IPS-18a (cell line): ENCODE measurements around the gene WDR20.
"Not testable (repeated sequence)": the region's sequence is repeated elsewhere in the genome, so short reads cannot be mapped to it uniquely, and the experiment has no call there.

Experiments
- H3K27ac ChIP-seq: one replicate; pipeline ENCODE4 v1.5.1; 2013; ENCODE audit warnings: low read length
- H3K27me3 ChIP-seq: one replicate; pipeline ENCODE4 v1.6.1; 2013; ENCODE audit warnings: mild to moderate bottlenecking, low read length; ENCODE audit not compliant: control insufficient read depth, insufficient read depth
- H3K36me3 ChIP-seq: one replicate; pipeline ENCODE4 v1.6.1; 2013; ENCODE audit warnings: low read depth, low read length; ENCODE audit not compliant: control insufficient read depth
- H3K4me1 ChIP-seq: one replicate; pipeline ENCODE4 v1.6.1; 2013; ENCODE audit warnings: low read depth, low read length; ENCODE audit not compliant: control insufficient read depth
- H3K4me3 ChIP-seq: one replicate; pipeline ENCODE4 v1.5.1; 2013; ENCODE audit warnings: low read length
- H3K9ac ChIP-seq: one replicate; pipeline ENCODE4 v1.6.1; 2013; ENCODE audit warnings: mild to moderate bottlenecking, low read length, moderate library complexity
- H3K9me3 ChIP-seq: one replicate; pipeline ENCODE4 v1.6.1; 2013; ENCODE audit warnings: low read depth, low read length; ENCODE audit not compliant: control insufficient read depth

WDR20 gene

GRCh38 chr14:102154121-102154520, 14.4 kb downstream of the WDR20 start:
- Histone ChIP-seq H3K36me3 (no peaks in the 10 kb centered on the region), H3K9ac (no peak overlapping the region), H3K27me3 (no peaks in the 10 kb centered on the region)

DNA sequence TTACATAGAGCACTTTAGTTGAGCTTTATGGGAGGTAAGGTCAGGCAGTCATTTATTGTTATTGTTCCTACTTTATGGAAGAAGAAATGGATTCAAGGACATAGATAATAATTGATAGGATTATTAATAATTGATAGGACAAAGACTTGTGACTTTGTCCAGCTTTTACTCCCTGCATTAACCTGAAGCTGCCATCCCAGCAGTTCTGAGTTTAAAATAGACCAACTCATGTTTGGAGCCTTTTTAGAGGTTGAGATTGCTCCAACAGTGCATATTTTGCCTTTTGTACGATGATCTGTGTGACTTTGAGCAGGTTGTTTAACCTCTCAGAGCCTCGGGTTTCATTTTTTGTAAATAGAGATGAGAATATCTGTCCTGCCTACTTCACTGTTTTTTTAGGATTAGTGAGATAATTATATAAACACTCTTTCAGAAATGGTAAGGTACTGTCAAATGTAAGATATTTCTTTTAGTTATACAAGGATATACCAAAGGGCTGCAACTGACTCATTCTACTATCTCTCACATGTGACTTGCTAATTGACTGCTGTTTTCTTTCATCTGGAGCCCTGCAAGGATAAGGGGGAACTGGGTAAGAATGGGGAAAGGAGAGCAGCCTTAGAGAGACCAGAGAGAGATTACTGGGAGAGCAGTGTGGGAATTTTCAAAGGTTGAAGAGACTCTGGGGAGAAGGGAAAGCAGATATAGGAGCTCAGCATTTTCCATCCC, 15.3 kb downstream of the WDR20 start:
- Histone ChIP-seq H3K4me1 (peaks cover 6% of the 10 kb centered on the region), H3K27ac (no peak overlapping the region), H3K9ac (no peak overlapping the region), H3K9me3 (no peaks in the 10 kb centered on the region), H3K4me3 (no peak overlapping the region), H3K36me3 (no peaks in the 10 kb centered on the region), H3K27me3 (no peaks in the 10 kb centered on the region)

More at GRCh38 chr14:102154121-102154520, 14.4 kb downstream of the WDR20 start:
- H3K27ac ChIP-seq, result no peak overlapping the region
- H3K4me3 ChIP-seq, result no peak overlapping the region
- no peaks in the 10 kb centered on the region for H3K9me3 ChIP-seq
- peaks cover 8% of the 10 kb centered on the region for H3K4me1 ChIP-seq

- H3K4me3 ChIP-seq, result no peak overlapping the region
- no peak overlapping the region for H3K27ac ChIP-seq
- H3K27me3 ChIP-seq, result no peaks in the 10 kb centered on the region
- H3K9ac ChIP-seq, result no peak overlapping the region
- peaks cover 6% of the 10 kb centered on the region for H3K4me1 ChIP-seq
- H3K36me3 ChIP-seq, result no peaks in the 10 kb centered on the region
- H3K9me3 ChIP-seq, result no peaks in the 10 kb centered on the region
Observed at GRCh38 chr14:102157346-102157745, 17.6 kb downstream of the WDR20 start.

GRCh38 chr14:102158797-102159196, 19.1 kb downstream of the WDR20 start:
- H3K4me3 ChIP-seq, result no peak overlapping the region
- H3K9me3 ChIP-seq, result no peaks in the 10 kb centered on the region
- no peak overlapping the region for H3K9ac ChIP-seq
- H3K27me3 ChIP-seq, result no peaks in the 10 kb centered on the region
- no peaks in the 10 kb centered on the region for H3K36me3 ChIP-seq
- peaks cover 6% of the 10 kb centered on the region for H3K4me1 ChIP-seq
- H3K27ac ChIP-seq, result no peak overlapping the region

GRCh38 chr14:102159841-102160240, 20.1 kb downstream of the WDR20 start:
- Histone ChIP-seq H3K9me3 (no peaks in the 10 kb centered on the region), H3K36me3 (no peaks in the 10 kb centered on the region), H3K4me1 (peaks cover 4% of the 10 kb centered on the region)

DNA sequence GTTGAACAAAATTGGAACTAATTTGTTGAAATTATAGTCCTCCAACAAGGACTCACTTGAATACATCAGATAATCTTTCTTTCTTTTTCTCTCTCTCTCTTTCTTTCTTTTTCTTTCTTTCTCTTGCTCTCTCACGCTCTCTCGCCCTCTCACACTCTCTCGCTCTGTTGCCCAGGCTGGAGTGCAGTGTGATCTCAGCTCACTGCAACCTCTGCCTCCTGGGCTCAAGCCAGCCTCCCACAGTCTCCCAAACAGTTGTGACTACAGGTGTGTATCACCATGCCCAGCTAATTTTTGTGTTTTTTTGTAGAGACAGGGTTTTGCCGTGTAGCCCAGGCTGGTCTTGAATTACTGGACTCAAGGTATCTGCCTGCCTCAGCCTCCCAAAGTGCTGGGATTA, 22.8 kb downstream of the WDR20 start:
- Histone ChIP-seq H3K4me1 (no peaks in the 10 kb centered on the region), H3K27me3 (no peaks in the 10 kb centered on the region), H3K27ac (no peak overlapping the region), H3K9me3 (no peaks in the 10 kb centered on the region), H3K36me3 (no peaks in the 10 kb centered on the region), H3K9ac (no peak overlapping the region), H3K4me3 (no peak overlapping the region)

More at GRCh38 chr14:102159841-102160240, 20.1 kb downstream of the WDR20 start:
- H3K9ac ChIP-seq, result no peak overlapping the region
- H3K4me3 ChIP-seq, result no peak overlapping the region
- H3K27me3 ChIP-seq, result no peaks in the 10 kb centered on the region
- no peak overlapping the region for H3K27ac ChIP-seq

DNA sequence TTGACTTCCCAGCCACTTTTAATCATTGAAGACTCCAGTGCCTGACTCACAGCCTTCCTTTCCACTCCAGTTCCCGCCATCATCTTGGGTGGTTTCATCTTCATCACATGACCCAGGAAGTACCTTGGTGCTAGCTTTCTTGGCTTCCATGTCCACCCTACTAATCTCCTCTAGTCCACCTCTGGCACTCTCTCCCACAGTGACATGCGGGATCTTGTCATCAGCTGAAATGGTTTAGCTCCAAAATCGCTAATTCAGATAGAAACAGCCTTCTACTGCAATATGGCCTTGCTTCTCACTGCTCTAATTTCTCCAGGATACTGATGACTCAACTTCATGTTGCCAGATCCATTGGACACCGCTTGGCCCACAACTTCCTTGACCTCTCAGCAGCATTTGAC, 24.5 kb downstream of the WDR20 start:
- Histone ChIP-seq H3K36me3 (no peaks in the 10 kb centered on the region), H3K4me3 (no peak overlapping the region), H3K9me3 (no peaks in the 10 kb centered on the region), H3K4me1 (peaks cover 3% of the 10 kb centered on the region), H3K27me3 (no peaks in the 10 kb centered on the region), H3K27ac (no peak overlapping the region), H3K9ac (no peak overlapping the region)

GRCh38 chr14:102164965-102165364, 25.3 kb downstream of the WDR20 start:
- Histone ChIP-seq H3K27me3 (no peaks in the 10 kb centered on the region), H3K4me3 (no peak overlapping the region), H3K9ac (no peak overlapping the region), H3K9me3 (no peaks in the 10 kb centered on the region), H3K36me3 (no peaks in the 10 kb centered on the region), H3K27ac (no peak overlapping the region), H3K4me1 (peaks cover 3% of the 10 kb centered on the region)

- Histone ChIP-seq H3K27me3 (no peaks in the 10 kb centered on the region), H3K4me3 (no peak overlapping the region), H3K9me3 (no peaks in the 10 kb centered on the region), H3K36me3 (no peaks in the 10 kb centered on the region), H3K27ac (no peak overlapping the region), H3K4me1 (peaks cover 3% of the 10 kb centered on the region), H3K9ac (no peak overlapping the region)
Observed at GRCh38 chr14:102170061-102170460, 30.4 kb downstream of the WDR20 start.

DNA sequence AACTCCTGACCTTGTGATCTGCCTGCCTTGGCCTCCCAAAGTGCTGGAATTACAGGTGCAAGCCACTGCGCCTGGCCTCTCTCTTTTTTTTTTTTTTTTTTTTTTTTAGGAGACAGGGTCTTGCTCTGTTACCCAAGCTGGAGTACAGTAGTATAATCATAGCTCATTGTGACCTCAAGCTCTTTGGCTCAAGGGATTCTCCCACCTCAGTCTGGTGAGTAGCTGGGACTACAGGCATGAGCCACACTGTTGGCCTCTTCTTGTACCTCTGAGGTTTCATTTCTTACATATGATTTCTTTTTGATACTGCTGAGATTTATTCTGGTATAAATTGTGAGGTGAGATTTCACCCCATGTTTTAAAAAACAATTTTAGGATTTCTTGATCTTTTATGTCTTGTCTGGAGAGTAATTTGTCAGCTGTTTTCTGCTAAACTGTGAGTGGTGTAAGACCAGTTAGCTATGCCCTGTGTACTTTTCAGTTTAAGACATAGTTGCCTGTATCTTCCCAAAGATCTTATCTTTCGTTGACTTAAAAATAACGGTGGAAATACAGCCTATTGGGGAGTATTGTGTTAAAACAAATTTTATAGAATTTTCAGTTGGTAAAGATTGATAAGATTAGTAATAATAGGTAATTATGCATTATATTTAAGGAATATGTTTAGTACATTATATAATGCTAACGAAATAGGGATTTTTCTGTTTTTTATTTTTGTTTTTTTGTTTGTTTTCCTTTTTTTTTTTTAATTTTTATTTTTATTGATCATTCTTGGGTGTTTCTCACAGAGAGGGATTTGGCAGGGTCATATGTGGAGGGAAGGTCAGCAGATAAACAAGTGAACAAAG, 31.7 kb downstream of the WDR20 start:
- Histone ChIP-seq H3K27me3 (no peaks in the 10 kb centered on the region), H3K27ac (no peak overlapping the region), H3K9ac (no peak overlapping the region), H3K36me3 (no peaks in the 10 kb centered on the region), H3K9me3 (no peaks in the 10 kb centered on the region), H3K4me3 (no peak overlapping the region), H3K4me1 (peaks cover 3% of the 10 kb centered on the region)

GRCh38 chr14:102172021-102172272, 32.2 kb downstream of the WDR20 start:
- not testable (repeated sequence) for H3K27me3 ChIP-seq, H3K9ac ChIP-seq, H3K27ac ChIP-seq, H3K36me3 ChIP-seq, H3K9me3 ChIP-seq, H3K4me3 ChIP-seq, H3K4me1 ChIP-seq

GRCh38 chr14:102172721-102173120, 33.0 kb downstream of the WDR20 start:
- H3K4me3 ChIP-seq, H3K9me3 ChIP-seq, H3K36me3 ChIP-seq, H3K9ac ChIP-seq, H3K4me1 ChIP-seq, H3K27me3 ChIP-seq, H3K27ac ChIP-seq: not testable (repeated sequence)
